BLaER1 (cell line): ENCODE measurements around the gene PLXNB1.

Source experiments
- H3K27ac ChIP-seq: shearing (Covaris generic); formaldehyde crosslinking; 2 replicates; pipeline ENCODE4 v1.8.1; 2022
- H3K27me3 ChIP-seq: shearing (Covaris generic); formaldehyde crosslinking; 2 replicates; pipeline ENCODE4 v1.8.1; 2022
- H3K36me3 ChIP-seq: shearing (Covaris generic); formaldehyde crosslinking; 2 replicates; pipeline ENCODE4 v1.8.1; 2022
- H3K4me1 ChIP-seq: shearing (Covaris generic); formaldehyde crosslinking; 2 replicates; pipeline ENCODE4 v1.8.1; 2022
- H3K4me2 ChIP-seq: shearing (Covaris generic); formaldehyde crosslinking; 2 replicates; pipeline ENCODE4 v1.8.1; 2022
- H3K4me3 ChIP-seq: shearing (Covaris generic); formaldehyde crosslinking; 2 replicates; pipeline ENCODE4 v1.8.1; 2022
- H3K9ac ChIP-seq: shearing (Covaris generic); formaldehyde crosslinking; 2 replicates; pipeline ENCODE4 v1.8.1; 2022
- H3K9me3 ChIP-seq: shearing (Covaris generic); formaldehyde crosslinking; 2 replicates; pipeline ENCODE4 v1.8.1; 2022
- H4K20me1 ChIP-seq: shearing (Covaris generic); formaldehyde crosslinking; 2 replicates; pipeline ENCODE4 v1.8.1; 2022
- Cebpa-rat ChIP-seq: shearing (Covaris generic); IDR thresholded peaks from 2 replicates; pipeline ENCODE4 v1.8.1; 2022

PLXNB1 gene

GRCh38 chr3:48473617-48473952 lies 43.7 kb upstream of the PLXNB1 start:
- no peak for TF ChIP-seq Cebpa-rat
- peak overlapping the region; percentile 96 for H3K4me2 ChIP-seq
- 0 out of 2 replicates have a peak overlapping the region, but pooled peaks have one; percentile 4 for H3K9ac ChIP-seq
- H3K36me3 ChIP-seq = peaks cover 27% of the 10 kb centered on the region
- H3K4me1 ChIP-seq = peaks cover 90% of the 10 kb centered on the region
- H4K20me1 ChIP-seq = peaks cover 25% of the 10 kb centered on the region
- no peaks in the 10 kb centered on the region for H3K27me3 ChIP-seq
- peak overlapping the region; percentile 90 for H3K27ac ChIP-seq
- no peak overlapping the region for H3K4me3 ChIP-seq
- no peaks in the 10 kb centered on the region for H3K9me3 ChIP-seq

GRCh38 chr3:48472923-48473616 lies 43.2 kb upstream of the PLXNB1 start:
- Histone ChIP-seq H3K4me1 (peaks cover 90% of the 10 kb centered on the region), H3K4me2 (peak overlapping the region; percentile 96), H3K9me3 (no peaks in the 10 kb centered on the region), H3K4me3 (peak overlapping the region; percentile 73), H3K27me3 (no peaks in the 10 kb centered on the region), H3K9ac (peak overlapping the region; percentile 88), H3K27ac (peak overlapping the region; percentile 90), H3K36me3 (peaks cover 33% of the 10 kb centered on the region), H4K20me1 (peaks cover 30% of the 10 kb centered on the region)
- TF ChIP-seq Cebpa-rat = no peak

- H4K20me1 ChIP-seq = peaks cover 35% of the 10 kb centered on the region
- H3K4me1 ChIP-seq = peaks cover 90% of the 10 kb centered on the region
- no peak for TF ChIP-seq Cebpa-rat
- H3K27ac ChIP-seq = peak overlapping the region; percentile 90
- peaks cover 37% of the 10 kb centered on the region for H3K36me3 ChIP-seq
- H3K9me3 ChIP-seq = no peaks in the 10 kb centered on the region
- no peaks in the 10 kb centered on the region for H3K27me3 ChIP-seq
- H3K9ac ChIP-seq = peak overlapping the region; percentile 88
- peak overlapping the region; percentile 73 for H3K4me3 ChIP-seq
- peak overlapping the region; percentile 96 for H3K4me2 ChIP-seq
These were observed 42.7 kb upstream of the PLXNB1 start for GRCh38 chr3:48472673-48472922.

- Histone ChIP-seq H3K9me3 (no peaks in the 10 kb centered on the region), H3K9ac (peak overlapping the region; percentile 66), H3K4me3 (peak overlapping the region; percentile 25; the same call in 1 of the 2 replicates), H3K4me1 (peaks cover 85% of the 10 kb centered on the region), H4K20me1 (peaks cover 45% of the 10 kb centered on the region), H3K36me3 (peaks cover 43% of the 10 kb centered on the region), H3K4me2 (peak overlapping the region; percentile 98), H3K27me3 (no peaks in the 10 kb centered on the region), H3K27ac (peak overlapping the region; percentile 71)
- no peak for TF ChIP-seq Cebpa-rat
These were observed 40.4 kb upstream of the PLXNB1 start for GRCh38 chr3:48470286-48470685.

- peaks cover 49% of the 10 kb centered on the region for H3K36me3 ChIP-seq
- H3K4me2 ChIP-seq = peak overlapping the region; percentile 98
- no peak overlapping the region for H3K4me3 ChIP-seq
- peak overlapping the region; percentile 66 for H3K9ac ChIP-seq
- no peaks in the 10 kb centered on the region for H3K9me3 ChIP-seq
- H3K4me1 ChIP-seq = peaks cover 84% of the 10 kb centered on the region
- H3K27me3 ChIP-seq = no peaks in the 10 kb centered on the region
- H4K20me1 ChIP-seq = peaks cover 45% of the 10 kb centered on the region
- H3K27ac ChIP-seq = peak overlapping the region; percentile 71
- no peak for TF ChIP-seq Cebpa-rat
These were observed 39.4 kb upstream of the PLXNB1 start for GRCh38 chr3:48469046-48469915.

- H3K4me3 ChIP-seq = no peak overlapping the region
- no peaks in the 10 kb centered on the region for H3K27me3 ChIP-seq
- H3K9me3 ChIP-seq = no peaks in the 10 kb centered on the region
- peaks cover 45% of the 10 kb centered on the region for H4K20me1 ChIP-seq
- H3K36me3 ChIP-seq = peaks cover 57% of the 10 kb centered on the region
- H3K27ac ChIP-seq = 0 out of 2 replicates have a peak overlapping the region, but pooled peaks have one; percentile 75
- H3K4me1 ChIP-seq = peaks cover 75% of the 10 kb centered on the region
- peak overlapping the region; percentile 80 for H3K9ac ChIP-seq
- no peak for TF ChIP-seq Cebpa-rat
- H3K4me2 ChIP-seq = peak overlapping the region; percentile 98
These were observed 38.4 kb upstream of the PLXNB1 start for GRCh38 chr3:48468329-48468731.

GRCh38 chr3:48467473-48468267 lies 37.8 kb upstream of the PLXNB1 start:
- peak overlapping the region; percentile 67 for H3K4me3 ChIP-seq
- peak overlapping the region; percentile 98 for H3K4me2 ChIP-seq
- no peaks in the 10 kb centered on the region for H3K9me3 ChIP-seq
- no peak for TF ChIP-seq Cebpa-rat
- peak overlapping the region; percentile 80 for H3K9ac ChIP-seq
- H3K27me3 ChIP-seq = no peaks in the 10 kb centered on the region
- H4K20me1 ChIP-seq = peaks cover 45% of the 10 kb centered on the region
- peaks cover 63% of the 10 kb centered on the region for H3K36me3 ChIP-seq
- peak overlapping the region; percentile 75 for H3K27ac ChIP-seq
- peaks cover 72% of the 10 kb centered on the region for H3K4me1 ChIP-seq

GRCh38 chr3:48467110-48467454 lies 37.2 kb upstream of the PLXNB1 start:
- H3K4me3 ChIP-seq = peak overlapping the region; percentile 67
- peaks cover 67% of the 10 kb centered on the region for H3K36me3 ChIP-seq
- peaks cover 70% of the 10 kb centered on the region for H3K4me1 ChIP-seq
- H3K27ac ChIP-seq = peak overlapping the region; percentile 75
- peaks cover 45% of the 10 kb centered on the region for H4K20me1 ChIP-seq
- H3K4me2 ChIP-seq = peak overlapping the region; percentile 98
- no peaks in the 10 kb centered on the region for H3K27me3 ChIP-seq
- H3K9me3 ChIP-seq = no peaks in the 10 kb centered on the region
- H3K9ac ChIP-seq = peak overlapping the region; percentile 80
- TF ChIP-seq Cebpa-rat = no peak

GRCh38 chr3:48466386-48467109 lies 36.7 kb upstream of the PLXNB1 start:
- H3K36me3 ChIP-seq = peaks cover 72% of the 10 kb centered on the region
- H3K4me3 ChIP-seq = peak overlapping the region; percentile 67
- peaks cover 64% of the 10 kb centered on the region for H3K4me1 ChIP-seq

More at GRCh38 chr3:48466386-48467109, 36.7 kb upstream of the PLXNB1 start:
- Histone ChIP-seq H3K9ac (peak overlapping the region; percentile 80), H3K27ac (peak overlapping the region; percentile 75), H3K4me2 (peak overlapping the region; percentile 98), H4K20me1 (peaks cover 45% of the 10 kb centered on the region), H3K9me3 (no peaks in the 10 kb centered on the region), H3K27me3 (no peaks in the 10 kb centered on the region)
- TF ChIP-seq Cebpa-rat = no peak
